ENCODE measurements around the gene ADGRG6. TPM values are rescaled to one million over a fixed set of nuclear protein-coding genes. Genes with fewer than 3 reads are reported as not detected.

ADGRG6 gene
- total RNA-seq, 1 donor from 2014 or later = 39.1 TPM

DNA sequence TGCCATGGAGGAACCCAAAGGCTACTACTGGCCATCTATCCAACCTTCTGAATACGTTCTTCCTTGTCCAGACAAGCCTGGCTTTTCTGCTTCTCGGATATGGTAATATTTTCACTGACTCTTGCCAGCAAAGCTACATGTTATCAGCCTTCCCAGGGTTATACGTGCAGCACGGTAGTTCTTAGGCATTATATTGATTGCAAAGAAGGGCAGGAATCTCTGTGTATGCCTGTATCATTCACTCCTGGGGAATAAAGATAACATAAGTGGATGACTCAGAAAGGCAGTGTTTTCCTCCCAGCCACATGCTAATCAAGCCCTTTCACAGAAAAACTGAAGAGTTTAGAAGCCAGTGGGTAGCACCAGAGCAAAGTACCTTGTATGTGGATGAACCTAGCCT is 98.7 kb downstream of the ADGRG6 start:
- TF ChIP-seq CTCF (IDR thresholded peaks at IDR 0.05; ENCODE audit: insufficient read depth, low read length, poor library complexity, severe bottlenecking) = no peak
- Histone ChIP-seq H3K36me3 (ENCODE audit: control insufficient read depth, insufficient read depth, low read length) (no peaks in the 10 kb centered on the region), H3K27me3 (ENCODE audit: control insufficient read depth, insufficient read depth, low read length) (no peaks in the 10 kb centered on the region), H3K4me3 (ENCODE audit: low read depth, low read length) (no peak overlapping the region)
- DNase-seq (ENCODE audit: low read depth) = no peak

- Histone ChIP-seq H3K36me3 (ENCODE audit: control insufficient read depth, insufficient read depth, low read length) (no peaks in the 10 kb centered on the region), H3K27me3 (ENCODE audit: control insufficient read depth, insufficient read depth, low read length) (no peaks in the 10 kb centered on the region), H3K4me3 (ENCODE audit: low read depth, low read length) (no peak overlapping the region)
- TF ChIP-seq CTCF (IDR thresholded peaks at IDR 0.05; ENCODE audit: insufficient read depth, low read length, poor library complexity, severe bottlenecking) = no peak
- DNase-seq (ENCODE audit: low read depth) = no peak
Observed at GRCh38 chr6:142401838-142402237, 100.0 kb downstream of the ADGRG6 start.

GRCh38 chr6:142404751-142405150 is 102.9 kb downstream of the ADGRG6 start:
- Histone ChIP-seq H3K36me3 (ENCODE audit: control insufficient read depth, insufficient read depth, low read length) (no peaks in the 10 kb centered on the region), H3K4me3 (ENCODE audit: low read depth, low read length) (no peak overlapping the region), H3K27me3 (ENCODE audit: control insufficient read depth, insufficient read depth, low read length) (no peaks in the 10 kb centered on the region)
- TF ChIP-seq CTCF (IDR thresholded peaks at IDR 0.05; ENCODE audit: insufficient read depth, low read length, poor library complexity, severe bottlenecking) = no peak
- DNase-seq (ENCODE audit: low read depth) = no peak

DNA sequence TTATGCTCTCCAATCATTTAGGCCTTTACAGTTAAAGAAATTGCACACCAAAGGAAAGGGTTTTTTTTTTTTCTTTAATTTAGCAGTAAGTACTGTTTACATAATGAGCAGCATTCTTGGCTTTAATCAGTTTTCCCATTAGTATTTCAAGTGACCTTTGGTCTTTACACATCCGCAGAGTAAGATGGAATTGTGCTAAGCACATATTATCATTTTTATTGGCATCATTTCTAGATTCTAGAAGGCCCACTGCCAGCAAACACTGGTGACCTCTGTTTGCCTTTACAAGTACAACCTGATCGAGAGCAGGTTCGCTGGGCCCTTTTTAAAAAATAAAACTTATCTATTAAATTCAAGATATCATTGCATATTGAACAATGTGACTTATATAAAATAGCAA is 104.3 kb downstream of the ADGRG6 start:
- H3K27me3 ChIP-seq (ENCODE audit: control insufficient read depth, insufficient read depth, low read length) = no peaks in the 10 kb centered on the region
- no peaks in the 10 kb centered on the region for H3K36me3 ChIP-seq (ENCODE audit: control insufficient read depth, insufficient read depth, low read length)
- no peak for DNase-seq (ENCODE audit: low read depth)
- no peak for TF ChIP-seq CTCF (IDR thresholded peaks at IDR 0.05; ENCODE audit: insufficient read depth, low read length, poor library complexity, severe bottlenecking)
- H3K4me3 ChIP-seq (ENCODE audit: low read depth, low read length) = no peak overlapping the region

DNA sequence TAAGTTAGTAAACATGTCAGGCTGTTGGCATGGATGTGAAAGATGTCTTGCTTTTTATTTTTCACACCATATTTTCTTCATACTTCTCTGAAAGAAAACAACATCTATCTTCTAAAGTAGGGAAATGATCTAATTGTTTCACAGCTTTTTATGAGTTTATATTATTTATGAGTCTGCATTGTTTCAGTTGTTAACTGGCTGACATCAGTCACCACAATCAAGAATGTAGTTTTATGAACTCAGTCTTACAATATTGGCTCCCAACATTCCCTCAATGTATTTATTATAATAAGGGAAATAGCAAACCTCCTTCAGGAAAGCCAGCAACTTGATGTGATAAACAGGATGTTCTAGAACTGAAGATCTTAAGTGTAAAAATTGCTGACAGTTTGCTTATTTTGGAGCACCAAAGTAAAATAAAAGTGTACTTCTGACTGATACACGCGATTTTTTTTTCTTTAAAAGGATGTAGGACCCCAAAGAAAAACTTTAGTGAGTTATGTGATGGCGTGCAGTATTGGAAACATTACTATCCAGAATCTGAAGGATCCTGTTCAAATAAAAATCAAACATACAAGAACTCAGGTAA is 106.0 kb downstream of the ADGRG6 start:
- Histone ChIP-seq H3K36me3 (ENCODE audit: control insufficient read depth, insufficient read depth, low read length) (no peaks in the 10 kb centered on the region), H3K27me3 (ENCODE audit: control insufficient read depth, insufficient read depth, low read length) (no peaks in the 10 kb centered on the region), H3K4me3 (ENCODE audit: low read depth, low read length) (no peak overlapping the region)
- no peak for TF ChIP-seq CTCF (IDR thresholded peaks at IDR 0.05; ENCODE audit: insufficient read depth, low read length, poor library complexity, severe bottlenecking)
- no peak for DNase-seq (ENCODE audit: low read depth)

DNA sequence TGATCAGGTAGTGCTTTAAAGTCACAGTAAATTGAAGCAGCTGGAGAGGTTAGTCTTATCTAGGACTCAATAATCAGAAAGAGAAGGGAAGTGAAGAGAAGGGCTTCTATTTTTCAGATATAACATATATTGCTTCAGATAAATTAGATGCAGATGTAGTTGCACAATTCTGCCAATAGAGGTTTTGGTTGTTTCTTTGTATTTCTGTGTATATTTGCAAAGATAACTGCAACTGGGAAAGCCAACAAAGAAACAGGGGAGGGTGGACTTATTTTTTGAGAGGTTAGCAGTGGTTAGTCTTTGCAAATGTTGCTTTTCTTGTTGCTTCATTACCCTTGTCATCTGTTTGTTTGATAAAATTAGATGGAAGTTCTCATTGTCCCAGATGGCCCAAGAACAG is 106.6 kb downstream of the ADGRG6 start:
- H3K27me3 ChIP-seq (ENCODE audit: control insufficient read depth, insufficient read depth, low read length) = no peaks in the 10 kb centered on the region
- no peak for DNase-seq (ENCODE audit: low read depth)
- TF ChIP-seq CTCF (IDR thresholded peaks at IDR 0.05; ENCODE audit: insufficient read depth, low read length, poor library complexity, severe bottlenecking) = no peak
- no peaks in the 10 kb centered on the region for H3K36me3 ChIP-seq (ENCODE audit: control insufficient read depth, insufficient read depth, low read length)
- no peak overlapping the region for H3K4me3 ChIP-seq (ENCODE audit: low read depth, low read length)
